Endothelial cell of umbilical vein (primary cell): ENCODE measurements around the gene GYS2.

Experiments
- CTCF ChIP-seq, 2 donors: IDR thresholded peaks; 1 replicate in 1 of 2; 2 replicates in 1 of 2; pipeline ENCODE4 v1.5.1; 2011; ENCODE audit warnings: low read length in 2 of 2, mild to moderate bottlenecking in 2 of 2, moderate library complexity in 2 of 2, control low read depth in 1 of 2, inconsistent platforms in 1 of 2, low read depth in 1 of 2; ENCODE audit not compliant: insufficient read depth in 1 of 2; ENCODE audit errors: extremely low read depth in 1 of 2
- EZH2 ChIP-seq: IDR thresholded peaks from 2 replicates; pipeline ENCODE4 v1.6.1; 2012; ENCODE audit warnings: borderline replicate concordance, low read depth, mild to moderate bottlenecking, moderate library complexity, low read length, inconsistent platforms; ENCODE audit not compliant: severe bottlenecking
- GATA2 ChIP-seq: IDR thresholded peaks from 2 replicates; pipeline ENCODE4 v1.7.0; 2011; ENCODE audit warnings: low read depth, mild to moderate bottlenecking, moderate library complexity, mixed read lengths, low read length; ENCODE audit not compliant: insufficient read length, insufficient read depth
- POLR2A ChIP-seq: IDR thresholded peaks from 2 replicates; pipeline ENCODE4 v1.6.1; 2012; ENCODE audit warnings: low read depth, mild to moderate bottlenecking, control low read depth, low read length
- POLR2AphosphoS5 ChIP-seq: IDR thresholded peaks from 2 replicates; pipeline ENCODE4 v1.6.1; 2012; ENCODE audit warnings: low read depth, mild to moderate bottlenecking, control low read depth, low read length, moderate library complexity; ENCODE audit not compliant: insufficient read depth

- TF ChIP-seq CTCF (IDR thresholded peaks at IDR 0.05; ENCODE audit: extremely low read depth in 1 of 2, insufficient read depth in 1 of 2, low read depth in 1 of 2, low read length in 2 of 2) (no peak), POLR2AphosphoS5 (no peak), POLR2A (no peak), EZH2 (no peak), GATA2 (no peak)
These were observed 46.5 kb downstream of the GYS2 start for GRCh38 chr12:21558100-21558679.
